ACC112 (cell line): ENCODE measurements around the gene GGN.
"Not testable (repeated sequence)": the region's sequence is repeated elsewhere in the genome, so short reads cannot be mapped to it uniquely, and the experiment has no call there.

Source experiments
- H2AFZ ChIP-seq: fragments of 200-600 bp; sonication (generic); one replicate; pipeline ENCODE4 v1.6.0; 2017; ENCODE audit warnings: antibody characterized with exemption, low read length; ENCODE audit not compliant: unreplicated experiment
- H3K27ac ChIP-seq: fragments of 200-600 bp; sonication (generic); 2 replicates; pipeline ENCODE4 v1.5.1; 2014; ENCODE audit warnings: low read depth, mild to moderate bottlenecking, antibody characterized with exemption, low read length, moderate library complexity
- H3K27me3 ChIP-seq: fragments of 200-600 bp; sonication (generic); 2 replicates; pipeline ENCODE4 v1.6.1; 2014; ENCODE audit warnings: mild to moderate bottlenecking, antibody characterized with exemption, low read length, moderate library complexity, mixed read lengths; ENCODE audit not compliant: insufficient read depth
- H3K36me3 ChIP-seq: fragments of 200-600 bp; sonication (generic); 2 replicates; pipeline ENCODE4 v1.6.1; 2016; ENCODE audit warnings: mild to moderate bottlenecking, antibody characterized with exemption, low read length, moderate library complexity, mixed read lengths; ENCODE audit not compliant: insufficient read depth
- H3K4me1 ChIP-seq: fragments of 200-600 bp; sonication (generic); one replicate; pipeline ENCODE4 v1.6.1; 2016; ENCODE audit warnings: low read length, mixed read lengths; ENCODE audit not compliant: insufficient read depth, unreplicated experiment, control insufficient read depth
- H3K4me3 ChIP-seq: fragments of 200-600 bp; sonication (generic); 2 replicates; pipeline ENCODE4 v1.5.1; 2014; ENCODE audit warnings: mild to moderate bottlenecking, low read depth, low read length
- H3K79me2 ChIP-seq: fragments of 200-600 bp; sonication (generic); one replicate; pipeline ENCODE4 v1.6.0; 2016; ENCODE audit warnings: low read length; ENCODE audit not compliant: control insufficient read depth, unreplicated experiment, insufficient read depth

GGN gene

GRCh38 chr19:38425222-38425809 lies 37.5 kb upstream of the GGN start:
- H3K79me2 ChIP-seq = no peaks in the 10 kb centered on the region
- no peak overlapping the region for H3K4me3 ChIP-seq
- no peaks in the 10 kb centered on the region for H3K36me3 ChIP-seq
- H3K4me1 ChIP-seq = no peaks in the 10 kb centered on the region
- 0 out of 2 replicates have a peak, but pooled peaks cover 4% of the 10 kb centered on the region for H3K27me3 ChIP-seq
- H3K27ac ChIP-seq = no peak overlapping the region
- H2AFZ ChIP-seq = no peak overlapping the region

DNA sequence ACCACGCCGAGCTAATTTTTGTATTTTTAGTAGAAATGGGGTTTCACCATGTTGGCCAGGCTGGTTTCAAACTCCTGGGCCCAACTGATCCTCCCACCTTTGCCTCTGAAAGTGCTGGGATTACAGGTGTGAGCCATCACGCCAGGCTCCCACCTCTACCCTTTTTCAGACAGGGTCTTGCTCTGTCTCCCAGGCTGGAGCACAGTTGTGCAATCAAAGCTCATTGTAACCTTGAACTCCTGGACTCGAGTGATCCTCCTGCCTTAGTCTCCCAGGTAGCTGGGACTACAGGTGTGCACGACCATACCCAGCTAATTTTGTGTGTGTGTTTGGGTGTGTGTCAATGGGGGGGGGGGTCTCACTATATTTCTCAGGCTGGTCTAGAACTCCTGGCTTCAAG lies 36.4 kb upstream of the GGN start:
- H3K4me1 ChIP-seq = no peaks in the 10 kb centered on the region
- H3K27ac ChIP-seq = no peak overlapping the region
- H3K4me3 ChIP-seq = no peak overlapping the region
- H2AFZ ChIP-seq = no peak overlapping the region
- no peaks in the 10 kb centered on the region for H3K36me3 ChIP-seq
- no peaks in the 10 kb centered on the region for H3K27me3 ChIP-seq
- H3K79me2 ChIP-seq = no peaks in the 10 kb centered on the region

- H3K36me3 ChIP-seq = no peaks in the 10 kb centered on the region
- H2AFZ ChIP-seq = no peak overlapping the region
- H3K27me3 ChIP-seq = peaks cover 11% of the 10 kb centered on the region
- H3K4me3 ChIP-seq = no peak overlapping the region
- H3K4me1 ChIP-seq = no peaks in the 10 kb centered on the region
- no peaks in the 10 kb centered on the region for H3K79me2 ChIP-seq
- no peak overlapping the region for H3K27ac ChIP-seq
Observed at GRCh38 chr19:38422438-38422837, 34.6 kb upstream of the GGN start.

DNA sequence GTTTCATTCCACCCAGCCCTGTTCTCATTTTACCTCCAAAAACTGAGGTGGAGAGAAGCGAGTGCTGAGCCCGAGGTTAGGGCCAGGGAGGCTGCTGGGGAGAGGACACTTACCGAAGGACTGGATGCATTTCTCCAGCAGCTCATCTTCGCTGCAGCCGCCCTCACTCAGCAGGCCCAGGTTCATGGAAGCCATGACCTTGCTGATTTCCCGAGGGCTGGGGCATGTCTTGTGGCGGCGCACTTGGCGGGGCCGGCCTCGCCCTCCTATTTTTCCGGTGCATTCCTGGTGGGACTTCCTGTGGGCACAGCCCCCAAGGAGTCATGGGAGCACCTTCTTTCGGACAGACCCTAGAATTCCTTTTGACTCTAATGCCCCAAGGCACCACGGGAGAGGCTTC lies 34.0 kb upstream of the GGN start:
- Histone ChIP-seq H3K36me3 (no peaks in the 10 kb centered on the region), H3K27ac (no peak overlapping the region), H3K4me3 (no peak overlapping the region), H3K4me1 (no peaks in the 10 kb centered on the region), H3K27me3 (peaks cover 11% of the 10 kb centered on the region), H3K79me2 (no peaks in the 10 kb centered on the region), H2AFZ (no peak overlapping the region)

- H3K36me3 ChIP-seq = no peaks in the 10 kb centered on the region
- peaks cover 11% of the 10 kb centered on the region for H3K27me3 ChIP-seq
- H3K4me1 ChIP-seq = no peaks in the 10 kb centered on the region
- H3K4me3 ChIP-seq = no peak overlapping the region
- no peak overlapping the region for H3K27ac ChIP-seq
- no peaks in the 10 kb centered on the region for H3K79me2 ChIP-seq
- H2AFZ ChIP-seq = no peak overlapping the region
Observed at GRCh38 chr19:38420935-38421334, 33.1 kb upstream of the GGN start.

- H3K4me3 ChIP-seq = peak overlapping the region; percentile 45; the same call in 1 of the 2 replicates
- no peak overlapping the region for H2AFZ ChIP-seq
Observed at GRCh38 chr19:38417544-38418506, 30.0 kb upstream of the GGN start.

GRCh38 chr19:38417146-38417543 lies 29.3 kb upstream of the GGN start:
- Histone ChIP-seq H3K4me1 (no peaks in the 10 kb centered on the region), H2AFZ (no peak overlapping the region), H3K36me3 (no peaks in the 10 kb centered on the region), H3K79me2 (no peaks in the 10 kb centered on the region), H3K4me3 (no peak overlapping the region), H3K27ac (no peak overlapping the region), H3K27me3 (peaks cover 11% of the 10 kb centered on the region)

More at GRCh38 chr19:38417544-38418506, 30.0 kb upstream of the GGN start:
- H3K4me1 ChIP-seq = no peaks in the 10 kb centered on the region
- no peaks in the 10 kb centered on the region for H3K79me2 ChIP-seq
- peaks cover 11% of the 10 kb centered on the region for H3K27me3 ChIP-seq
- H3K36me3 ChIP-seq = no peaks in the 10 kb centered on the region
- no peak overlapping the region for H3K27ac ChIP-seq

- no peak overlapping the region for H2AFZ ChIP-seq
- no peak overlapping the region for H3K27ac ChIP-seq
- peaks cover 5% of the 10 kb centered on the region; the same call in 1 of the 2 replicates for H3K27me3 ChIP-seq
- H3K4me3 ChIP-seq = no peak overlapping the region
- H3K4me1 ChIP-seq = no peaks in the 10 kb centered on the region
- H3K36me3 ChIP-seq = no peaks in the 10 kb centered on the region
- no peaks in the 10 kb centered on the region for H3K79me2 ChIP-seq
Observed at GRCh38 chr19:38413416-38413815, 25.6 kb upstream of the GGN start.

DNA sequence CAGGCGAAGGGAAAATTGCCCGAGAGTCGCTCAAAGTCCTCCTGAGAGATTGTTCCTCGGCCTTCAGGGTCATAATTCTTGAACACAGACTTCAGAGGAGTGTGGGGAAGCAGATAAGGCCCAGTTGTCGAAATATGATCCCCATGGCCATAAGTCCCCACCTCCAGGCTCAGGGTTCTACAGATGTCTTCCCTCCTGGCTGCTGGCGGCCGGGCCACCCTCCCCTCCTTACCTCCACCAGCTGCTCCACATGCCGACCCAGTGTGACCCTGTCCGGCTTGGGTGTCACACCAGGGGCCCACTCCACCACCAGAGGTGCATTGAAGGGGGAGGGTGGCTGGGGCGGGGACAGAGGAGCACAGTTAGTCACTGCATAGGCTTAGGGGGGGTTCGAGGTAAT lies 25.1 kb upstream of the GGN start:
- no peaks in the 10 kb centered on the region for H3K36me3 ChIP-seq
- H2AFZ ChIP-seq = no peak overlapping the region
- H3K79me2 ChIP-seq = no peaks in the 10 kb centered on the region
- H3K27me3 ChIP-seq = peaks cover under 1% of the 10 kb centered on the region; the same call in 1 of the 2 replicates
- H3K4me1 ChIP-seq = no peaks in the 10 kb centered on the region
- H3K4me3 ChIP-seq = no peak overlapping the region
- H3K27ac ChIP-seq = no peak overlapping the region

- Histone ChIP-seq H3K36me3 (no peaks in the 10 kb centered on the region), H2AFZ (no peak overlapping the region), H3K79me2 (no peaks in the 10 kb centered on the region), H3K4me1 (no peaks in the 10 kb centered on the region), H3K27me3 (no peaks in the 10 kb centered on the region), H3K4me3 (no peak overlapping the region), H3K27ac (no peak overlapping the region)
Observed at GRCh38 chr19:38412491-38412890, 24.7 kb upstream of the GGN start.

GRCh38 chr19:38411898-38412297 lies 24.1 kb upstream of the GGN start:
- not testable (repeated sequence) for H3K27me3 ChIP-seq, H3K4me3 ChIP-seq, H2AFZ ChIP-seq, H3K27ac ChIP-seq, H3K79me2 ChIP-seq, H3K36me3 ChIP-seq, H3K4me1 ChIP-seq
